CD1c-positive myeloid dendritic cell (primary cell): Measurements from ENCODE around the gene PIK3R4.

Experiments
- DNase-seq: peaks from one replicate; pipeline ENCODE4 v3.0.0-alpha.2; 2016; ENCODE audit errors: extremely low spot score

The PIK3R4 gene

DNA sequence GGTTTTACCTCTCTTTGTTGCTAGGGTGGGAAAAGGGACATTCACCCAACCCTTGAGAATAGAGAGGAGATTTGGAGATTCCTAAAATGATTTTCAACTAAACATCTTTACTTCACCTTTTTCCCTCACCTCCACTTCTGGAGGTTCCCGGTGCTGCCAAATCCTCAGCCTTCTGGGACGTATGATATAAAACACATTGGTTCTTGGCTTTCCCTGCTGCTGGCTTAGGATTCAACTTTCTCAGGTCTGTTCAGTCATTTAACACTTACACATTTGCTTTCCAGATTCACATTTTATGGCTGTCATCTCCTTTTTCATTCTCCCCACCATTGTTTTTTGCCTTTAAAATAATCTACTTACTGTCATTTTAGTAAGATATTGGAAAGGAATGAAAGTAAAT is 106.6 kb downstream of the PIK3R4 start:
- DNase-seq, result no peak

DNA sequence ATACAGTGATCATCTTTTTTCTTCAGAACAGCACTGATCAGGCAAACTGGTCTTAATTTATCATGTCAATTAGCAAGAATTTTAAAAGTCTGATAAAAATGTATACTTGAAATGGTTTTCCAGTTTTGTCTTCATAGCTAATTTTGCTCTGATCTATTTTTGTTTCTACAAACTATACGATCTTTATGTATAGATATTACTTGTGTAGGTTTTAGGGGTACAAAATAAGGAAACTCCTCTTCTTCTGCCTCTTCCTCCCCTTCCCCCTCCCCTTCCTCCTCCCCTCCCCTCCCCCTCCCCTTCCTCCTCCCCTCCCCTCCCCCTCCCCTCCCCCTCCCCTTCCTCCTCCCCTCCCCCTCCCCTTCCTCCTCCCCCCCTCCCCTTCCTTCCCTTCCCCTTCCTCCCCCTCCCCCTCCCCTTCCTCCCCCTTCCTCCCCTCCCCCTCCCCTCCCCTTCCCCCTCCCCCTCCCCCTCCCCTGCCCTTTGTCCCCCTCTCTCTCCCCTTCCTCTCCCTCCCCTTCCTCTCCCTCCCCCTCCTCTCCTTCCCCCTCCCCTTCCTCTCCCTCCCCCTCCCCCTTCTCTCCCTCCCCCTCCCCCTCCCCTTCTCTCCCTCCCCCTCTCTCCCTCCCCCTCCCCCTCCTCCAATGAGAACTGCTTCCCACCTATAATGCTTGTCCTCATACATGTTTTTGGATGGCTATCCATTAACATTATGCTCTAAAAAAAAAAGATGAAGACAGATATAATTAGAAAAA is 110.0 kb downstream of the PIK3R4 start:
- DNase-seq, result no peak

DNA sequence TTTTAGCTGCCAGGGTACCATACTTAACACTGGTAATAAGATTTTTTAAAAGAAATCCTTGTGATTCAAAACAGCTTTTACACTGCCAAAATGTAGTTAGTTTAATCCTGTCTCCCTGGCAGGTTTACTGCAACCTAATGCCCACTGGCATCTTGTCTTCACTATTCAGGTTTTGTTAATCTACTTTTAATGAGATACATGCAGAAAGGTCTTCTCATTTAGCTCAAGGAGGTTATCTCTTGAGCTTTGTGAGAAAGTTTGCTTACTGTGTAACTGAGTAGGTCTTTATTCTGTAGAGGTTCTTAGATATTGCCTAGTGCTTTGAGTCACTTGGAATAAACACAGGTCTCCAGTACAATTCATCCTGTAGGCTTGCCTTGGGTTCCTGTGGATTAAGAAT is 110.7 kb downstream of the PIK3R4 start:
- DNase-seq, result no peak

DNA sequence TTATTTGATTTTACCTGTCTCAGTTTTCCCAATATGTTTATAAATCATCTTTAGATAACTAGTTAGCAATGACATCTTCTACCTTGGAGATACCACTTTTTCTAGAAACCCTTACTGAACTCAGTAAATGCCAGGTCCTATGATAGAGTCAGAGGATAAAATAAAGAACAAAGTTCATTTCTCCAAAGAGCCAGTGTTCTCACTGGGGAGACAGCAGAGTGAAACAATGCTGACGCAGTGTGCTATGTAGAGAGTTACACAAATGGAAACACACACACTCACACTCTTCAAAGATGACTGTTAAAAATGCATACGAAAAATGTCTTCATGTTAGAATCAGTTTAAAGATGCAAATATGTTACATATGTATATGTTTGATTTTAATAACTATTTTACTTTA is 111.3 kb downstream of the PIK3R4 start:
- DNase-seq, result no peak
